ENCODE data around the gene CRTAP.

DNA sequence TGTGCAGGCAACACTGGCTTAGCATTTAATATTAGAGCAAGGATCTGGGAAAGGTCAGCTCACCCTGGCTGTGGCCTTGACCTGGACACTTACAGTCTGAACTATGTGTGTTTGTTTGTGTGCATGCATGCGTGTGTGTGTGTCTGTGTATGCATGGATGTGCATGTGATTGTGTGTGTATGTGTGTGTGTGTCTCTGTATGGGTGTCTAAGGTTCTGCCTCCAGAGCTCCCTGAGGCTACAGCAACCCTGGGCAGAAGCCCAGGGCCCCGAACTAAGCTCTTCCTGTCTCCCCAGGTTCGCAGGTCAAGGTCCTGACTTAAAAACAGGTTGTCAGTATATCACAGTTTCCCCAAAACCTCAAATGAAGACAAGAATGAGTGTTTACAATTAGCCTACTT, 53.5 kb downstream of the CRTAP start:
- no peak for TF ChIP-seq CTCF (IDR thresholded peaks at IDR 0.05)
- TF ChIP-seq POLR2AphosphoS5 (IDR thresholded peaks at IDR 0.05; ENCODE audit: low read depth, low read length) = no peak
- TF ChIP-seq TCF7L2 (IDR thresholded peaks at IDR 0.05; ENCODE audit: low read depth, low read length) = no peak
- no peak for TF ChIP-seq SIN3A (IDR thresholded peaks at IDR 0.05; ENCODE audit: borderline replicate concordance, insufficient read depth, low read depth, low read length)
- TF ChIP-seq, protein P1, sequence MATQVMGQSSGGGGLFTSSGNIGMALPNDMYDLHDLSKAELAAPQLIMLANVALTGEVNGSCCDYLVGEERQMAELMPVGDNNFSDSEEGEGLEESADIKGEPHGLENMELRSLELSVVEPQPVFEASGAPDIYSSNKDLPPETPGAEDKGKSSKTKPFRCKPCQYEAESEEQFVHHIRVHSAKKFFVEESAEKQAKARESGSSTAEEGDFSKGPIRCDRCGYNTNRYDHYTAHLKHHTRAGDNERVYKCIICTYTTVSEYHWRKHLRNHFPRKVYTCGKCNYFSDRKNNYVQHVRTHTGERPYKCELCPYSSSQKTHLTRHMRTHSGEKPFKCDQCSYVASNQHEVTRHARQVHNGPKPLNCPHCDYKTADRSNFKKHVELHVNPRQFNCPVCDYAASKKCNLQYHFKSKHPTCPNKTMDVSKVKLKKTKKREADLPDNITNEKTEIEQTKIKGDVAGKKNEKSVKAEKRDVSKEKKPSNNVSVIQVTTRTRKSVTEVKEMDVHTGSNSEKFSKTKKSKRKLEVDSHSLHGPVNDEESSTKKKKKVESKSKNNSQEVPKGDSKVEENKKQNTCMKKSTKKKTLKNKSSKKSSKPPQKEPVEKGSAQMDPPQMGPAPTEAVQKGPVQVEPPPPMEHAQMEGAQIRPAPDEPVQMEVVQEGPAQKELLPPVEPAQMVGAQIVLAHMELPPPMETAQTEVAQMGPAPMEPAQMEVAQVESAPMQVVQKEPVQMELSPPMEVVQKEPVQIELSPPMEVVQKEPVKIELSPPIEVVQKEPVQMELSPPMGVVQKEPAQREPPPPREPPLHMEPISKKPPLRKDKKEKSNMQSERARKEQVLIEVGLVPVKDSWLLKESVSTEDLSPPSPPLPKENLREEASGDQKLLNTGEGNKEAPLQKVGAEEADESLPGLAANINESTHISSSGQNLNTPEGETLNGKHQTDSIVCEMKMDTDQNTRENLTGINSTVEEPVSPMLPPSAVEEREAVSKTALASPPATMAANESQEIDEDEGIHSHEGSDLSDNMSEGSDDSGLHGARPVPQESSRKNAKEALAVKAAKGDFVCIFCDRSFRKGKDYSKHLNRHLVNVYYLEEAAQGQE (IDR thresholded peaks at IDR 0.05; ENCODE audit: insufficient read depth in 1 of 2, low read depth in 2 of 2, low read length in 1 of 2) = no peak
